GM18907 (cell line): ENCODE data around the gene CT45A5.
A peak's percentile ranks its signal among the peaks of the same experiment; 100 is the strongest.
"Not testable (repeated sequence)": the region's sequence is repeated elsewhere in the genome, so short reads cannot be mapped to it uniquely, and the experiment has no call there.

ENCODE experiments used
- ATAC-seq: cut with Tn5 transposase; IDR thresholded peaks from one replicate; pipeline ENCODE4 v1.9.1; 2021; ENCODE audit warnings: mild to moderate bottlenecking, moderate library complexity; ENCODE audit not compliant: unreplicated experiment

CT45A5 gene, protein sequence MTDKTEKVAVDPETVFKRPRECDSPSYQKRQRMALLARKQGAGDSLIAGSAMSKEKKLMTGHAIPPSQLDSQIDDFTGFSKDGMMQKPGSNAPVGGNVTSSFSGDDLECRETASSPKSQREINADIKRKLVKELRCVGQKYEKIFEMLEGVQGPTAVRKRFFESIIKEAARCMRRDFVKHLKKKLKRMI

DNA sequence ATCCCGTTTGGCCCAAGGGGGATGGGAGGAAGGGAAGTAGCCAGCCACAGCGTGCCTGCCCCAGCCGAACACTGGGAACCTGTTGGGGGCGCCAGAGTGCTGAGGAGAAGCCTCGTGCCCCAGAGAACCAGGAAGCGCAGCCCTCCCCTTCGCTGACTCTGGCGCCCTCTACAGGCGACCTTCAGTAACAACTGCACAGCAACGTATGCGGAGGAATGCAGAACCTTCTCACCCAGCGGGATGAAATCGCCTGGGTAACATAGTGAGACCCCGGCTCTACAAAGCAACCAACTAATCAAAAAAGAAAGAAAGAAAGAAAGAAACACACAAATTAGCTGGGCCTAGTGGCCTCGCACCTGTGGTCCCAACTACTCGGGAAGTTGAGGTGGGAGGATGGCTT is at the start of gene CT45A5:
CT45A5 (minus strand) TSS at position 101 of the 400 bp plus-strand sequence. CDS start 3,774 bp downstream, outside the sequence.
- not testable (repeated sequence) for ATAC-seq

DNA sequence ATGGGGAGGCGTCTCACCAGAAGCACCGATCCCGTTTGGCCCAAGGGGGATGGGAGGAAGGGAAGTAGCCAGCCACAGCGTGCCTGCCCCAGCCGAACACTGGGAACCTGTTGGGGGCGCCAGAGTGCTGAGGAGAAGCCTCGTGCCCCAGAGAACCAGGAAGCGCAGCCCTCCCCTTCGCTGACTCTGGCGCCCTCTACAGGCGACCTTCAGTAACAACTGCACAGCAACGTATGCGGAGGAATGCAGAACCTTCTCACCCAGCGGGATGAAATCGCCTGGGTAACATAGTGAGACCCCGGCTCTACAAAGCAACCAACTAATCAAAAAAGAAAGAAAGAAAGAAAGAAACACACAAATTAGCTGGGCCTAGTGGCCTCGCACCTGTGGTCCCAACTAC is 34.6 kb upstream of the CT45A5 start, which contains the start of gene CT45A2:
CT45A2 (minus strand) TSS at position 101 of the 400 bp plus-strand sequence. CDS start 3,747 bp downstream, outside the sequence.
- ATAC-seq, result not testable (repeated sequence)

- ATAC-seq, result not testable (repeated sequence)
These were observed 17.4 kb upstream of the CT45A5 start, which contains the start of gene CT45A6 for GRCh38 chrX:135802687-135803086. TSS of gene CT45A6 (minus strand) at chrX:135802787. CDS start at chrX:135798993, 3,794 bp downstream.

DNA sequence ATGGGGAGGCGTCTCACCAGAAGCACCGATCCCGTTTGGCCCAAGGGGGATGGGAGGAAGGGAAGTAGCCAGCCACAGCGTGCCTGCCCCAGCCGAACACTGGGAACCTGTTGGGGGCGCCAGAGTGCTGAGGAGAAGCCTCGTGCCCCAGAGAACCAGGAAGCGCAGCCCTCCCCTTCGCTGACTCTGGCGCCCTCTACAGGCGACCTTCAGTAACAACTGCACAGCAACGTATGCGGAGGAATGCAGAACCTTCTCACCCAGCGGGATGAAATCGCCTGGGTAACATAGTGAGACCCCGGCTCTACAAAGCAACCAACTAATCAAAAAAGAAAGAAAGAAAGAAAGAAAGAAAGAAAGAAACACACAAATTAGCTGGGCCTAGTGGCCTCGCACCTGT is 17.2 kb downstream of the CT45A5 start, which contains the start of gene CT45A3:
CT45A3 (minus strand) TSS at position 101 of the 400 bp plus-strand sequence. CDS start 3,747 bp downstream, outside the sequence.
- not testable (repeated sequence) for ATAC-seq

DNA sequence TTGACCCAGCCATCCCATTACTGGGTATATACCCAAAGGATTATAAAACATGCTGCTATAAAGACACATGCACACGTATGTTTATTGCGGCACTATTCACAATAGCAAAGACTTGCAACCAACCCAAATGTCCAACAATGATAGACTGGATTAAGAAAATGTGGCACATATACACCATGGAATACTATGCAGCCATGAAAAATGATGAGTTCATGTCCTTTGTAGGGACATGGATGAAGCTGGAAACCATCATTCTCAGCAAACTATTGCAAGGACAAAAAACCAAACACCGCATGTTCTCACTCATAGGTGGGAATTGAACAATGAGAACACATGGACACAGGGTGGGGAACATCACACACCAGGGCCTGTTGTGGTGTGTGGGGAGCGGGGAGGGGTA is 40.6 kb downstream of the CT45A5 start:
- ATAC-seq, result not testable (repeated sequence)

- no peak for ATAC-seq
These were observed 44.0 kb downstream of the CT45A5 start for GRCh38 chrX:135741192-135741715.

GRCh38 chrX:135740681-135741149 is 44.6 kb downstream of the CT45A5 start:
- ATAC-seq, result peak; percentile 68

GRCh38 chrX:135737366-135738071 is 47.8 kb downstream of the CT45A5 start:
- no peak for ATAC-seq

DNA sequence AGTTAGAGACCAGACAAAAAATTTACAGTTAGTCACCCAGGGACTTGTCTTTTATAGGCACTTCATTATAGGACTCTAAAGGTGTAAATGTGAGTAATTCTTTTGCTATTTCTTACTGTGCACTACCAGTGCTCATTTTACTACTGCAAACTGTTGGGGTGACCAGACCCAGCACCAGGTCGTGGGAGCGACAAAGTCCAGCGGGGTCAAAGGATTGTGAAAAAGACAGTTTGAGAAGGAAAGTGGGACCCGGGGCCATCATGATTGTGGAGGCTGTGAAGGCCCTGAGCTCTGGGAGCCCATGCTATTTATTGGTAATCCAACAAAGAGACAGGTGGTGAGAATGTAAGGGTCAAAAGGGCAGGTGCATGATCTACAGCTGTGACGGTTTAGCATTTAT is 50.6 kb downstream of the CT45A5 start:
- not testable (repeated sequence) for ATAC-seq
